WTC11 (cell line): Measurements from ENCODE around the gene TRMT112. TPM values are rescaled to one million over a fixed set of nuclear protein-coding genes. Genes with fewer than 3 reads are reported as not detected.
A peak's percentile ranks its signal among the peaks of the same experiment; 100 is the strongest.

Source experiments
- ATAC-seq: fragments of 200-7000 bp; cut with Tn5 transposase; 2 replicates; pipeline ENCODE4 v1.10.0; 2021; ENCODE audit warnings: mild to moderate bottlenecking, moderate library complexity
- CTCF ChIA-PET: fragments of 300-600 bp; sonication (Branson Sonifier 250); formaldehyde crosslinking; loops from one replicate; lab custom pipeline; 2021; ENCODE audit warnings: antibody characterized with exemption; lab: Charles Lee
- POLR2A ChIA-PET: fragments of 350-600 bp; sonication (Branson Sonifier 250); formaldehyde crosslinking; loops from one replicate; lab custom pipeline; 2021; ENCODE audit warnings: antibody characterized with exemption; lab: Charles Lee
- DNase-seq: peaks from one replicate; pipeline ENCODE4 v3.0.0; 2021; ENCODE audit warnings: low spot score
- H3K27ac Mint-ChIP-seq: 2 replicates; pipeline ENCODE4 v1.8.0; 2021; ENCODE audit warnings: mixed read lengths
- H3K27me3 Mint-ChIP-seq: 2 replicates; pipeline ENCODE4 v1.8.0; 2021; ENCODE audit warnings: low read depth, mild to moderate bottlenecking, moderate library complexity, mixed read lengths
- H3K36me3 Mint-ChIP-seq: 2 replicates; pipeline ENCODE4 v1.8.0; 2021; ENCODE audit warnings: mixed read lengths
- H3K4me1 Mint-ChIP-seq: 2 replicates; pipeline ENCODE4 v1.8.0; 2022; ENCODE audit warnings: mixed read lengths
- H3K4me3 Mint-ChIP-seq: 2 replicates; pipeline ENCODE4 v1.8.0; 2021; ENCODE audit warnings: mild to moderate bottlenecking, moderate library complexity, mixed read lengths
- H3K9me3 Mint-ChIP-seq: 2 replicates; pipeline ENCODE4 v1.8.0; 2021; ENCODE audit warnings: mixed read lengths
- ESRRA ChIP-seq: sonication (generic); formaldehyde crosslinking; IDR thresholded peaks from 2 replicates; pipeline ENCODE4 v1.8.1; 2022; ENCODE audit warnings: mild to moderate bottlenecking, missing genetic modification reagents, borderline replicate concordance
- JUN ChIP-seq: sonication (generic); formaldehyde crosslinking; IDR thresholded peaks from 2 replicates; pipeline ENCODE4 v1.8.0; 2023; ENCODE audit warnings: mild to moderate bottlenecking, missing genetic modification reagents
- NFATC4 ChIP-seq: fragments of 250-450 bp; sonication (Bioruptor Pico); IDR thresholded peaks from 2 replicates; pipeline ENCODE4 v1.9.0; 2021; ENCODE audit warnings: mild to moderate bottlenecking
- PRRX2 ChIP-seq: fragments of 250-450 bp; sonication (Bioruptor Pico); IDR thresholded peaks from 2 replicates; pipeline ENCODE4 v1.8.0; 2021; ENCODE audit warnings: mild to moderate bottlenecking
- ZNF317 ChIP-seq: sonication (generic); formaldehyde crosslinking; IDR thresholded peaks from 2 replicates; pipeline ENCODE4 v1.8.1; 2023; ENCODE audit warnings: low read depth, mild to moderate bottlenecking, moderate library complexity, missing genetic modification reagents, borderline replicate concordance
- ZNF396 ChIP-seq: fragments of 250-450 bp; sonication (Bioruptor Pico); IDR thresholded peaks from 2 replicates; pipeline ENCODE4 v1.8.0; 2021; ENCODE audit warnings: mild to moderate bottlenecking, moderate library complexity, borderline replicate concordance
- total RNA-seq: library from RNA; stranded (reverse); gene quantifications from 3 replicates; pipeline ENCODE4 v1.2.3, GENCODE V29; 2021
- TF ChIP-seq, protein P1 (sequence below): sonication (generic); formaldehyde crosslinking; IDR thresholded peaks from 2 replicates; pipeline ENCODE4 v1.8.0; 2022; ENCODE audit warnings: missing genetic modification reagents
- TF ChIP-seq, protein P2 (sequence below): fragments of 250-450 bp; sonication (Bioruptor Pico); IDR thresholded peaks from 2 replicates; pipeline ENCODE4 v1.9.0; 2021; ENCODE audit warnings: moderate library complexity, mild to moderate bottlenecking, inconsistent platforms, borderline replicate concordance

Gene TRMT112
- total RNA-seq, 1 experiment from 2014 or later = 285 TPM

DNA sequence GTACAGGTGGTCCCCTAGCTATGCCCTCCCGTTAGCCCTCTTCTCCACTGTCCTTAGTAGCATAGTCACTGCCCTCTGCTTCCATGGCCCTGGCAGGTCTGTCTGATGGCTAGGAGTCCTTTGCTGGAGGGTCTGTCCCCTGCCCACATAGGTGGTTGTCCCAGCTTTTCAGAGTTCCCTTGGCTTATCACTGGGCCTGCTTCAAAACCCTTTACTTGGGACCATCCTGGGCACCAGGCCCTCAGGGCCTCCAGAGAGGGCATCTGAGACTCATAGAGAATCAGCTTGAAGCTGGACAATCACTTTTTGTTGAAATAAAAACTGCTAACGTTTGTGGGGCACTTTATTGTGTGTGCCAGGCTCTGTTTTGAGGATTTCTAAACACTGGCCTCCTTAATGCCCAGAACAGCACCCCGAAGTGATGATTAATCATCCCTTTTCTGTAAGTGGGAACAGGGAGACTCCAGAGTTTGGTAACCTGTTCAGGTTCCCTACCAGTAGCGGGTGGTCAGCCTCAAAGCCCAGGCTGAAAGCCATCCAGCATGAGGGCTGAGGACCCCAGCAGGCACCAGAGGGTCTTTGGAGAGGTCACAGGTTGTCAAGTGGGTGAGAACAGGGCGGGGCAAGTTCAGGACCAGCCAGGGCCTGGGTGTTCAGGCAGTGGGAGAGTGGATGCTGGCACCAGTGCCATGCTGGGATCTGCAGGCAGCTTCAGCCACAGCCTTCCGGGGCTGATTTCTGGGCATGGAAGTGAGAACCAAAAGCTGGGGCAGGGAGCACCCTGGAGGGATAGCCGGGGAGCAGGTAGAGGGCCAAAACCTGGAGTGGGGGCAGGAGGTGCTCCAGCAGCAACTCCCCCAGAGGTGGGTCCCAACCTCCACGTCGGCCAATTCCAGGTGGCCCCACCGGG is 26.8 kb downstream of the TRMT112 start:
- POLR2A ChIA-PET = interaction anchor here (0.6 kb wide), 1 partner anchor 19 kb away, joined by 3 read pairs; no protein-coding TSS in a partner anchor
- Mint-ChIP-seq H3K4me3 (peak overlapping the region; percentile 66), H3K27ac (no peak overlapping the region), H3K9me3 (no peaks in the 10 kb centered on the region), H3K36me3 (no peaks in the 10 kb centered on the region), H3K27me3 (peaks cover 64% of the 10 kb centered on the region), H3K4me1 (peaks cover 12% of the 10 kb centered on the region)
- CTCF ChIA-PET = interaction anchor here (1.0 to 12.5 kb wide), 3 partner anchors 11 to 64 kb away, joined by 3 to 151 read pairs (median 4); partner anchors contain the start of gene ESRRA
- ATAC-seq (peak; percentile 6; the same call in 1 of the 2 replicates), DNase-seq (no peak)
- TF ChIP-seq NFATC4 (CRISPR knock-in tag) (no peak), JUN (CRISPR knock-in tag) (no peak)
- TF ChIP-seq, protein P1, sequence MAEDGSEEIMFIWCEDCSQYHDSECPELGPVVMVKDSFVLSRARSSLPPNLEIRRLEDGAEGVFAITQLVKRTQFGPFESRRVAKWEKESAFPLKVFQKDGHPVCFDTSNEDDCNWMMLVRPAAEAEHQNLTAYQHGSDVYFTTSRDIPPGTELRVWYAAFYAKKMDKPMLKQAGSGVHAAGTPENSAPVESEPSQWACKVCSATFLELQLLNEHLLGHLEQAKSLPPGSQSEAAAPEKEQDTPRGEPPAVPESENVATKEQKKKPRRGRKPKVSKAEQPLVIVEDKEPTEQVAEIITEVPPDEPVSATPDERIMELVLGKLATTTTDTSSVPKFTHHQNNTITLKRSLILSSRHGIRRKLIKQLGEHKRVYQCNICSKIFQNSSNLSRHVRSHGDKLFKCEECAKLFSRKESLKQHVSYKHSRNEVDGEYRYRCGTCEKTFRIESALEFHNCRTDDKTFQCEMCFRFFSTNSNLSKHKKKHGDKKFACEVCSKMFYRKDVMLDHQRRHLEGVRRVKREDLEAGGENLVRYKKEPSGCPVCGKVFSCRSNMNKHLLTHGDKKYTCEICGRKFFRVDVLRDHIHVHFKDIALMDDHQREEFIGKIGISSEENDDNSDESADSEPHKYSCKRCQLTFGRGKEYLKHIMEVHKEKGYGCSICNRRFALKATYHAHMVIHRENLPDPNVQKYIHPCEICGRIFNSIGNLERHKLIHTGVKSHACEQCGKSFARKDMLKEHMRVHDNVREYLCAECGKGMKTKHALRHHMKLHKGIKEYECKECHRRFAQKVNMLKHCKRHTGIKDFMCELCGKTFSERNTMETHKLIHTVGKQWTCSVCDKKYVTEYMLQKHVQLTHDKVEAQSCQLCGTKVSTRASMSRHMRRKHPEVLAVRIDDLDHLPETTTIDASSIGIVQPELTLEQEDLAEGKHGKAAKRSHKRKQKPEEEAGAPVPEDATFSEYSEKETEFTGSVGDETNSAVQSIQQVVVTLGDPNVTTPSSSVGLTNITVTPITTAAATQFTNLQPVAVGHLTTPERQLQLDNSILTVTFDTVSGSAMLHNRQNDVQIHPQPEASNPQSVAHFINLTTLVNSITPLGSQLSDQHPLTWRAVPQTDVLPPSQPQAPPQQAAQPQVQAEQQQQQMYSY (CRISPR knock-in tag) = peak; percentile 87
- TF ChIP-seq, protein P2, sequence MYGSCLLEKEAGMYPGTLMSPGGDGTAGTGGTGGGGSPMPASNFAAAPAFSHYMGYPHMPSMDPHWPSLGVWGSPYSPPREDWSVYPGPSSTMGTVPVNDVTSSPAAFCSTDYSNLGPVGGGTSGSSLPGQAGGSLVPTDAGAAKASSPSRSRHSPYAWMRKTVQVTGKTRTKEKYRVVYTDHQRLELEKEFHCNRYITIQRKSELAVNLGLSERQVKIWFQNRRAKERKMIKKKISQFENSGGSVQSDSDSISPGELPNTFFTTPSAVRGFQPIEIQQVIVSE = no peak

DNA sequence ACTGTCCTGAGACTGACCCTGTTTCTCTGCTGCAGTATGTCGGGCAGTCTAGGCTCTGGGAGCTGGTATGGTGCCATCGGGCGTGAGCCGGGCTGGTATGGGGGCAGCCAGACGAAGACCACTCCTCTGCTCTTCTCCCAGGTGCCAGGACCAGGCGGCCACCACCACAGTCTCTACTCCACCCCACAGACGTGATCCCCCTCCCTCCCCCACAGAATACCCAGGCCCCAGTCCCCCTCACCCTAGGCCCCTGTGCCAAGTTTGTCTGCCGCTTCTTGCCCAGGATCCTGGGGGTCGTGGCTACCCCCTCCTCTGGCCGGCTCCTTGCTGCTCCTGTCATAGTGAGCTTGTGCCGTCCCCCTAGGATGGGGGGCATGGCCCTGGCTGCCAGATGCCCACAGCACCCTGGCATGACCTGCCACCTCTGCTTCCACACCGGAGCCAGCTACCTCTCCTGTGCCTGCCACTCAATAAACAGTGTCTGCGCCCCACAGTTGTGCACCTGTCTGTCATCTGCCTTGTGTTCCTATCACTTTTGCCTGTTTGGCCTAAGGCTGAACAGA is 28.3 kb downstream of the TRMT112 start:
- TF ChIP-seq ESRRA (no peak), ZNF317 (no peak)
- TF ChIP-seq, all 79 proteins: peak for 0
- H3K36me3 Mint-ChIP-seq = no peaks in the 10 kb centered on the region
- H3K27ac Mint-ChIP-seq = no peak overlapping the region
- POLR2A ChIA-PET = interaction anchor here (0.8 kb wide), 1 partner anchor 72 kb away, joined by 3 read pairs; no protein-coding TSS in a partner anchor
- CTCF ChIA-PET = interaction anchor here (0.6 to 12.5 kb wide), 5 partner anchors 14 to 334 kb away, joined by 3 to 151 read pairs (median 3); partner anchors contain the start of genes ESRRA and PLCB3
- H3K4me1 Mint-ChIP-seq = peaks cover 12% of the 10 kb centered on the region
- H3K4me3 Mint-ChIP-seq = no peak overlapping the region
- H3K27me3 Mint-ChIP-seq = peaks cover 49% of the 10 kb centered on the region
- ATAC-seq (no peak), DNase-seq (no peak)
- H3K9me3 Mint-ChIP-seq = no peaks in the 10 kb centered on the region

DNA sequence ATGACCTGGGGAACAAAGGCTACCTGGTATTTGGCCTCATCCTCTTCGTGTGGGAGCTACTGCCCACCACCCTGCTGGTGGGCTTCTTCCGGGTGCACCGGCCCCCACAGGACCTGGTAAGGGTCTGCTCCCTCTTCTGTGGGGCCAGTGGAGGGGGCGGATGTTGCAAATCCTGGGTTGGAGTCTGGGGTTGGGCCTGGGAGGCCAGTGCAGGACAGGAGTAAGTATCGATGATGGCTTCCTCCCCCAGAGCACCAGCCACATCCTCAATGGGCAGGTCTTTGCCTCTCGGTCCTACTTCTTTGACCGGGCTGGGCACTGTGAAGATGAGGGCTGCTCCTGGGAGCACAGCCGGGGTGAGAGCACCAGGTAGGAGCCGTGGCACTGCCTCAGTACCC is 29.0 kb downstream of the TRMT112 start:
- TF ChIP-seq ZNF396 (no peak), PRRX2 (no peak)
- TF ChIP-seq, protein P1 (CRISPR knock-in tag) = peak; percentile 18; the same call in 1 of the 2 replicates
- H3K4me1 Mint-ChIP-seq = peaks cover 12% of the 10 kb centered on the region
- H3K9me3 Mint-ChIP-seq = no peaks in the 10 kb centered on the region
- peaks cover 42% of the 10 kb centered on the region for H3K27me3 Mint-ChIP-seq
- ChIA-PET POLR2A (no interaction called here), CTCF (interaction anchor here (0.6 to 12.5 kb wide), 2 partner anchors 15 to 335 kb away, joined by 3 to 151 read pairs; partner anchors contain the start of gene ESRRA)
- DNase-seq (no peak), ATAC-seq (no peak)
- no peak overlapping the region for H3K27ac Mint-ChIP-seq
- no peak overlapping the region for H3K4me3 Mint-ChIP-seq
- no peaks in the 10 kb centered on the region for H3K36me3 Mint-ChIP-seq
